OCI-LY1 (cell line): Measurements from ENCODE around the gene SHISAL2B.

ENCODE experiments used
- H2AFZ ChIP-seq: fragments of 200-600 bp; sonication (generic), shearing (Covaris generic); 2 replicates; pipeline ENCODE4 v1.6.0; 2014; ENCODE audit warnings: antibody characterized with exemption, mild to moderate bottlenecking, low read length
- H3F3A ChIP-seq: fragments of 200-600 bp; sonication (generic), shearing (Covaris generic); 2 replicates; pipeline ENCODE4 v1.6.0; 2014; ENCODE audit warnings: mild to moderate bottlenecking, antibody characterized with exemption, low read length, moderate library complexity; ENCODE audit not compliant: insufficient read depth
- H3K27ac ChIP-seq: fragments of 200-600 bp; sonication (generic); 2 replicates; pipeline ENCODE4 v1.5.1; 2014; ENCODE audit warnings: low read length, mixed run types, mild to moderate bottlenecking, low read depth; ENCODE audit not compliant: poor library complexity, severe bottlenecking
- H3K27me3 ChIP-seq: fragments of 200-600 bp; sonication (generic); 2 replicates; pipeline ENCODE4 v1.6.0; 2014; ENCODE audit warnings: antibody characterized with exemption, mild to moderate bottlenecking, low read length, moderate library complexity; ENCODE audit not compliant: insufficient read depth
- H3K36me3 ChIP-seq: fragments of 200-600 bp; sonication (generic); 2 replicates; pipeline ENCODE4 v1.6.1; 2014; ENCODE audit warnings: mild to moderate bottlenecking, antibody characterized with exemption, low read length, moderate library complexity, mixed read lengths; ENCODE audit not compliant: insufficient read depth
- H3K4me1 ChIP-seq: fragments of 200-600 bp; sonication (generic); 2 replicates; pipeline ENCODE4 v1.5.1; 2014; ENCODE audit warnings: mild to moderate bottlenecking, low read length, moderate library complexity; ENCODE audit not compliant: insufficient read depth, severe bottlenecking
- H3K4me2 ChIP-seq: fragments of 200-600 bp; sonication (generic), shearing (Covaris generic); 2 replicates; pipeline ENCODE4 v1.6.1; 2014; ENCODE audit warnings: low read length
- H3K4me3 ChIP-seq: fragments of 200-600 bp; sonication (generic); 2 replicates; pipeline ENCODE4 v1.5.1; 2014; ENCODE audit warnings: low read length, low read depth, mild to moderate bottlenecking, mixed read lengths; ENCODE audit not compliant: poor library complexity, severe bottlenecking
- H3K79me2 ChIP-seq: fragments of 200-600 bp; shearing (Covaris generic); 2 replicates; pipeline ENCODE4 v1.6.1; 2016; ENCODE audit warnings: mixed run types, low read length, mixed read lengths; ENCODE audit not compliant: insufficient read depth
- H3K9ac ChIP-seq: fragments of 200-600 bp; sonication (generic), shearing (Covaris generic); 2 replicates; pipeline ENCODE4 v1.6.1; 2014; ENCODE audit warnings: mild to moderate bottlenecking, low read length, mixed read lengths
- H3K9me2 ChIP-seq: fragments of 200-600 bp; sonication (generic), shearing (Covaris generic); 2 replicates; pipeline ENCODE4 v1.6.1; 2014; ENCODE audit warnings: low read depth, mild to moderate bottlenecking, low read length, mixed read lengths
- H3K9me3 ChIP-seq: fragments of 200-600 bp; shearing (Covaris generic); 2 replicates; pipeline ENCODE4 v1.6.1; 2014; ENCODE audit warnings: low read length, mixed read lengths
- H4K20me1 ChIP-seq: fragments of 200-600 bp; sonication (generic), shearing (Covaris generic); 2 replicates; pipeline ENCODE4 v1.6.0; 2016; ENCODE audit warnings: mild to moderate bottlenecking, low read length; ENCODE audit not compliant: insufficient read depth
- EZH2 ChIP-seq: fragments of 200-600 bp; sonication (generic), shearing (Covaris generic); IDR thresholded peaks from 2 replicates; pipeline ENCODE4 v1.8.0; 2017; ENCODE audit warnings: borderline replicate concordance, mixed run types, mild to moderate bottlenecking, antibody characterized with exemption, low read length, moderate library complexity, mixed read lengths
- TF ChIP-seq, protein P1 (sequence below): fragments of 200-600 bp; sonication (generic), shearing (Covaris generic); IDR thresholded peaks from 2 replicates; pipeline ENCODE4 v1.5.1; 2017; ENCODE audit warnings: mild to moderate bottlenecking, antibody characterized with exemption, low read length, moderate library complexity, mixed read lengths

Gene SHISAL2B

DNA sequence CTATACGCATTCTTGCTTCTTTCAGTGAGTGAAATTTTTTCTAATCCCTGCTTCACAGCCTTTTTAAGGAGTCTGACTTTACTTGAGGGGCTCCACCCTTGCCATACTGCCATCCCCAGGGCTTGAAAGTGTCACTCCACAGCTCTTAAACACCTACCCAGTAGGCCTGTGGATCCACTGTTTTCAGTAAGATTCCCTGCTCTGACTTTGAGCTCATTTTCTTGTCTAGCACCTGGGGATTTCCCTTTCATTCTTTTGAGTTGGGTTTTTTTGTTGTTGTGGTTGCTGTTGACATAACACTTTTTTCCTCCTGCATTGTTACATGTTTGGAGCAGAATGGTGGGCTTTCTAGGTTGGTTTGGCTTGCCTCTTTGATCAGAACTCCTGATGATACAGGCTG lies 54.6 kb downstream of the SHISAL2B start:
- H3K9me3 ChIP-seq, result no peaks in the 10 kb centered on the region
- H3K9me2 ChIP-seq, result no peaks in the 10 kb centered on the region
- no peaks in the 10 kb centered on the region for H3K27me3 ChIP-seq
- H2AFZ ChIP-seq, result no peak overlapping the region
- peaks cover 7% of the 10 kb centered on the region; the same call in 1 of the 2 replicates for H3K36me3 ChIP-seq
- no peak overlapping the region for H3K4me2 ChIP-seq
- no peaks in the 10 kb centered on the region for H4K20me1 ChIP-seq
- H3K27ac ChIP-seq, result no peak overlapping the region
- H3K9ac ChIP-seq, result no peak overlapping the region
- no peaks in the 10 kb centered on the region for H3K4me1 ChIP-seq
- H3K4me3 ChIP-seq, result no peak overlapping the region
- no peak for TF ChIP-seq EZH2
- TF ChIP-seq, protein P1, sequence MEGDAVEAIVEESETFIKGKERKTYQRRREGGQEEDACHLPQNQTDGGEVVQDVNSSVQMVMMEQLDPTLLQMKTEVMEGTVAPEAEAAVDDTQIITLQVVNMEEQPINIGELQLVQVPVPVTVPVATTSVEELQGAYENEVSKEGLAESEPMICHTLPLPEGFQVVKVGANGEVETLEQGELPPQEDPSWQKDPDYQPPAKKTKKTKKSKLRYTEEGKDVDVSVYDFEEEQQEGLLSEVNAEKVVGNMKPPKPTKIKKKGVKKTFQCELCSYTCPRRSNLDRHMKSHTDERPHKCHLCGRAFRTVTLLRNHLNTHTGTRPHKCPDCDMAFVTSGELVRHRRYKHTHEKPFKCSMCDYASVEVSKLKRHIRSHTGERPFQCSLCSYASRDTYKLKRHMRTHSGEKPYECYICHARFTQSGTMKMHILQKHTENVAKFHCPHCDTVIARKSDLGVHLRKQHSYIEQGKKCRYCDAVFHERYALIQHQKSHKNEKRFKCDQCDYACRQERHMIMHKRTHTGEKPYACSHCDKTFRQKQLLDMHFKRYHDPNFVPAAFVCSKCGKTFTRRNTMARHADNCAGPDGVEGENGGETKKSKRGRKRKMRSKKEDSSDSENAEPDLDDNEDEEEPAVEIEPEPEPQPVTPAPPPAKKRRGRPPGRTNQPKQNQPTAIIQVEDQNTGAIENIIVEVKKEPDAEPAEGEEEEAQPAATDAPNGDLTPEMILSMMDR, result no peak
- no peaks in the 10 kb centered on the region for H3K79me2 ChIP-seq
- H3F3A ChIP-seq, result no peaks in the 10 kb centered on the region

DNA sequence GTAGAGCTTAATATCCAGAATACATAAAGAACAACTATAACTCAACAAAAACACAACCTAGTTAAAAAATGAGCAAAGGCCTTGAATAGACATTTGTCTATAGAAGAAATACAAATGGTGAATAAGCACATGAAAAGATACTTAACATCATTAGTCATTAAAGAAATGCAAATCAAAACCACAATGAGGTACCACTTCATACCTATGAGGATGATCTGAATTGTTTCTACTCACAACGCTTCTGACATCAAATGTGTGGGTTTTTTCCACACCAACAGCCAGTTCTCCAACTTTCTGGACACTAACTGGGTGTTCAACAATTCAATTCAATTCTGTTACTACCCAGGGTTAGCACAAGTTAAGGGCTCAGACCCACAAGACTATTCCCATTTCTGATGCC lies 56.1 kb downstream of the SHISAL2B start:
- H3K27me3 ChIP-seq, result no peaks in the 10 kb centered on the region
- H3K4me3 ChIP-seq, result no peak overlapping the region
- H3K9me3 ChIP-seq, result no peaks in the 10 kb centered on the region
- H3K9me2 ChIP-seq, result no peaks in the 10 kb centered on the region
- H3K79me2 ChIP-seq, result no peaks in the 10 kb centered on the region
- no peaks in the 10 kb centered on the region for H3F3A ChIP-seq
- no peak overlapping the region for H3K9ac ChIP-seq
- no peak overlapping the region for H3K27ac ChIP-seq
- no peaks in the 10 kb centered on the region for H4K20me1 ChIP-seq
- no peak overlapping the region for H2AFZ ChIP-seq
- H3K36me3 ChIP-seq, result no peaks in the 10 kb centered on the region
- TF ChIP-seq EZH2, result no peak
- TF ChIP-seq, protein P1, result no peak
- no peak overlapping the region for H3K4me2 ChIP-seq
- H3K4me1 ChIP-seq, result no peaks in the 10 kb centered on the region

DNA sequence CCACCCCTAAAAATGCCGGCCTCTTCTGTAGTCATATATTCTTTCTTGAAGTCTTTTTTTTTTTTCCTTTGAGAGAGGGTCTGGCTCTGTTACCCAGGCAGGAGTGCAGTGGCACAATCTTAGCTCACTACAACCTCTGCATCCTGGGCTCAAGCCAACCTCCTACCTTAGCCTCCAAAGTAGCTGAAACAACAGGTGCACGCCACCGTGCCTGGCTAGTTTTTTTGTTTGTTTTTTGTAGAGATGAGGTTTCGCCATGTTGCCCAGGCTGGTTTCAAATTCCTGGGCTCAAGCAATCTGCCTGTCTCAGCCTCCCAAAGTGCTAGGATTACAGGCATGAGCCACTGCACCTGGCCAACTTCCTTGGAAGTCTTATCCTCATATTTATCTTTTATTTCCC lies 59.1 kb downstream of the SHISAL2B start:
- H3K36me3 ChIP-seq, result peaks cover 13% of the 10 kb centered on the region
- H3K27ac ChIP-seq, result no peak overlapping the region
- H3K27me3 ChIP-seq, result no peaks in the 10 kb centered on the region
- no peak overlapping the region for H3K4me2 ChIP-seq
- no peaks in the 10 kb centered on the region for H3K4me1 ChIP-seq
- no peak for TF ChIP-seq EZH2
- TF ChIP-seq, protein P1, result no peak
- no peak overlapping the region for H2AFZ ChIP-seq
- H3K9ac ChIP-seq, result no peak overlapping the region
- no peaks in the 10 kb centered on the region for H3K9me3 ChIP-seq
- no peaks in the 10 kb centered on the region for H3K79me2 ChIP-seq
- no peak overlapping the region for H3K4me3 ChIP-seq
- H3K9me2 ChIP-seq, result no peaks in the 10 kb centered on the region
- no peaks in the 10 kb centered on the region for H3F3A ChIP-seq
- no peaks in the 10 kb centered on the region for H4K20me1 ChIP-seq
